ENCODE results near the gene ZNF787.

Gene ZNF787

GRCh38 chr19:56085571-56086275 is 35.4 kb downstream of the ZNF787 start:
- no peak for DNase-seq

GRCh38 chr19:56084835-56085536 is 36.1 kb downstream of the ZNF787 start:
- no peak for DNase-seq

- DNase-seq: no peak
Observed at GRCh38 chr19:56083668-56084067, 37.4 kb downstream of the ZNF787 start.

GRCh38 chr19:56080669-56081401 is 40.3 kb downstream of the ZNF787 start:
- DNase-seq: peak; percentile 76 to 79

GRCh38 chr19:56079609-56080008 is 41.5 kb downstream of the ZNF787 start:
- no peak for DNase-seq

- peak; percentile 20 to 47 for DNase-seq
Observed at GRCh38 chr19:56076498-56076897, 44.6 kb downstream of the ZNF787 start.

- DNase-seq: no peak
Observed at GRCh38 chr19:56071151-56071550, 49.9 kb downstream of the ZNF787 start.

GRCh38 chr19:56069642-56070041 is 51.5 kb downstream of the ZNF787 start:
- DNase-seq: no peak

GRCh38 chr19:56066152-56067023 is 54.7 kb downstream of the ZNF787 start:
- DNase-seq: peak; percentile 50 to 56

GRCh38 chr19:56053596-56053995 is 67.5 kb downstream of the ZNF787 start:
- DNase-seq: no peak

Data from NCI-H2081 (cell line).